H1 (cell line): ENCODE data around the gene HYAL1.
A peak's percentile ranks its signal among the peaks of the same experiment; 100 is the strongest.

ENCODE experiments used
- CTCF ChIP-seq, 3 experiments: IDR thresholded peaks; 1 replicate in 2 of 3; 2 replicates in 1 of 3; pipeline versions ENCODE4 v1.5.1 to v1.6.1; 2011; ENCODE audit warnings: low read length in 3 of 3, mild to moderate bottlenecking in 3 of 3, inconsistent platforms in 2 of 3, low read depth in 1 of 3, moderate library complexity in 1 of 3; ENCODE audit not compliant: insufficient read depth in 1 of 3; ENCODE audit errors: control extremely low read depth in 1 of 3
- EP300 ChIP-seq, 2 experiments: IDR thresholded peaks; 1 replicate in 1 of 2; 2 replicates in 1 of 2; pipeline ENCODE4 v1.6.1; 2011 to 2012; ENCODE audit warnings: low read depth in 2 of 2, low read length in 2 of 2, mild to moderate bottlenecking in 2 of 2, borderline replicate concordance in 1 of 2, inconsistent platforms in 1 of 2, moderate library complexity in 1 of 2
- EZH2 ChIP-seq: fragments of 200-600 bp; sonication (generic); IDR thresholded peaks from 2 replicates; pipeline ENCODE4 v1.7.1; 2012; ENCODE audit warnings: low read depth, mild to moderate bottlenecking, moderate library complexity, low read length, inconsistent platforms; ENCODE audit not compliant: severe bottlenecking
- POLR2A ChIP-seq, 2 experiments: IDR thresholded peaks; 1 replicate in 1 of 2; 2 replicates in 1 of 2; pipeline ENCODE4 v1.6.1; 2011; ENCODE audit warnings: low read depth in 2 of 2, low read length in 2 of 2, mild to moderate bottlenecking in 2 of 2; ENCODE audit errors: control extremely low read depth in 1 of 2
- POLR2AphosphoS5 ChIP-seq: IDR thresholded peaks from 2 replicates; pipeline ENCODE4 v1.6.1; 2011; ENCODE audit warnings: low read depth, low read length
- SRF ChIP-seq: IDR thresholded peaks from 2 replicates; pipeline ENCODE4 v1.6.1; 2011; ENCODE audit warnings: mild to moderate bottlenecking, low read depth, low read length, moderate library complexity
- TAF1 ChIP-seq: IDR thresholded peaks from 2 replicates; pipeline ENCODE4 v1.6.1; 2011; ENCODE audit warnings: mild to moderate bottlenecking, low read depth, low read length
- TF ChIP-seq, protein P1 (sequence below): IDR thresholded peaks from 2 replicates; pipeline ENCODE4 v1.6.1; 2012; ENCODE audit warnings: low read length, inconsistent platforms

GRCh38 chr3:50292159-50293078 is 11.0 kb downstream of the HYAL1 start, which contains the start of gene IFRD2:
- TF ChIP-seq EP300 (IDR thresholded peaks at IDR 0.05; ENCODE audit: borderline replicate concordance in 1 of 2, low read depth in 2 of 2, low read length in 2 of 2) (no peak), CTCF (IDR thresholded peaks at IDR 0.05; ENCODE audit: control extremely low read depth in 1 of 3, insufficient read depth in 1 of 3, low read depth in 1 of 3, low read length in 3 of 3) (peak in 1 of 3 experiments; percentile 1; a peak in 1 of 4 replicates), POLR2A (IDR thresholded peaks at IDR 0.05; ENCODE audit: control extremely low read depth in 1 of 2, low read depth in 2 of 2, low read length in 2 of 2) (peak in 1 of 2 experiments; percentile 73; a peak in 2 of 3 replicates), EZH2 (no peak), TAF1 (peak; percentile 71), POLR2AphosphoS5 (peak; percentile 73; the same call in 1 of the 2 replicates), SRF (no peak; the same call in 1 of the 2 replicates)
- TF ChIP-seq, protein P1, sequence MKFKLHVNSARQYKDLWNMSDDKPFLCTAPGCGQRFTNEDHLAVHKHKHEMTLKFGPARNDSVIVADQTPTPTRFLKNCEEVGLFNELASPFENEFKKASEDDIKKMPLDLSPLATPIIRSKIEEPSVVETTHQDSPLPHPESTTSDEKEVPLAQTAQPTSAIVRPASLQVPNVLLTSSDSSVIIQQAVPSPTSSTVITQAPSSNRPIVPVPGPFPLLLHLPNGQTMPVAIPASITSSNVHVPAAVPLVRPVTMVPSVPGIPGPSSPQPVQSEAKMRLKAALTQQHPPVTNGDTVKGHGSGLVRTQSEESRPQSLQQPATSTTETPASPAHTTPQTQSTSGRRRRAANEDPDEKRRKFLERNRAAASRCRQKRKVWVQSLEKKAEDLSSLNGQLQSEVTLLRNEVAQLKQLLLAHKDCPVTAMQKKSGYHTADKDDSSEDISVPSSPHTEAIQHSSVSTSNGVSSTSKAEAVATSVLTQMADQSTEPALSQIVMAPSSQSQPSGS, result no peak
